Activated CD4-positive, alpha-beta memory T cell treated with anti-CD3 and anti-CD28 coated beads, Interleukin-2, amount 10 ng/mL, durations not matched to agents 7 days and 5 days (primary cell): ENCODE results near the gene TEF. TPM values are rescaled to one million over a fixed set of nuclear protein-coding genes. Genes with fewer than 3 reads are reported as not detected.
"Not testable (repeated sequence)": the region's sequence is repeated elsewhere in the genome, so short reads cannot be mapped to it uniquely, and the experiment has no call there.

Source experiments
- CTCF ChIA-PET: fragments of 350-600 bp; sonication (Branson Sonifier 250); formaldehyde crosslinking; loops from one replicate; lab custom pipeline; 2021; ENCODE audit warnings: antibody characterized with exemption, inconsistent platforms; lab: Charles Lee
- POLR2A ChIA-PET: fragments of 350-600 bp; sonication (Branson Sonifier 250); formaldehyde crosslinking; loops from one replicate; lab custom pipeline; 2021; ENCODE audit warnings: antibody characterized with exemption; lab: Charles Lee
- DNase-seq: peaks from one replicate; pipeline ENCODE4 v3.0.0-alpha.2; 2020
- H3K27ac Mint-ChIP-seq: one replicate; pipeline ENCODE4 v1.8.0; 2021; ENCODE audit warnings: mild to moderate bottlenecking, mixed read lengths
- H3K27me3 Mint-ChIP-seq: one replicate; pipeline ENCODE4 v1.8.0; 2021; ENCODE audit warnings: mixed read lengths
- H3K36me3 Mint-ChIP-seq: one replicate; pipeline ENCODE4 v1.8.0; 2021; ENCODE audit warnings: low read depth, mixed read lengths
- H3K4me1 Mint-ChIP-seq: one replicate; pipeline ENCODE4 v1.8.0; 2021; ENCODE audit warnings: mixed read lengths
- H3K4me3 Mint-ChIP-seq: one replicate; pipeline ENCODE4 v1.8.0; 2021; ENCODE audit warnings: mild to moderate bottlenecking, mixed read lengths
- H3K9me3 Mint-ChIP-seq: one replicate; pipeline ENCODE4 v1.8.0; 2021; ENCODE audit warnings: mixed read lengths
- total RNA-seq, 2 experiments: library from RNA; stranded (reverse); gene quantifications; one replicate each; pipeline ENCODE4 v1.2.3, GENCODE V29; 2021

TEF gene
- total RNA-seq, 2 experiments from 2014 or later = 2.3 to 3.3 TPM

DNA sequence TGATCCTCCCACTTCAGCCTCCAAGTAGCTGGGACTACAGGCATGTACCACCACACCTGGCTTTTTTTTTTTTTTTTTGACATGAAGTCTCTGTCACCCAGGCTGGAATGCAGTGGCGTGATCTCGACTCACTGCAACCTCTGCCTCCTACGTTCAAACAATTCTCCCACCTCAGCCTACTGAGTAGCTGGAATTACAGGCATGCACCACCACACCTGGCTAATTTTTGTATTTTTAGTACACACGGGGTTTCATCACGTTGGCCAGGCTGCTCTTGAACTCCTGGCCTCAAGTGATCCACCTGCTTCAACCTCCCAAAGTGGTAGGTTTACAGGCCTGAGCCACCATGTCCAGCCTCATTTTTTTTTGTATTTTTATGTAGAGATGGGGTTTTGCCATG is 58.8 kb downstream of the TEF start:
- CTCF ChIA-PET = interaction anchor here (0.5 kb wide), 1 partner anchor 11 kb away, joined by 3 read pairs; no protein-coding TSS in a partner anchor
- H3K4me3 Mint-ChIP-seq, DNase-seq, H3K27me3 Mint-ChIP-seq, H3K9me3 Mint-ChIP-seq, POLR2A ChIA-PET, H3K27ac Mint-ChIP-seq: not testable (repeated sequence)
- Mint-ChIP-seq H3K36me3 (peaks cover 49% of the 10 kb centered on the region), H3K4me1 (peaks cover 28% of the 10 kb centered on the region)

DNA sequence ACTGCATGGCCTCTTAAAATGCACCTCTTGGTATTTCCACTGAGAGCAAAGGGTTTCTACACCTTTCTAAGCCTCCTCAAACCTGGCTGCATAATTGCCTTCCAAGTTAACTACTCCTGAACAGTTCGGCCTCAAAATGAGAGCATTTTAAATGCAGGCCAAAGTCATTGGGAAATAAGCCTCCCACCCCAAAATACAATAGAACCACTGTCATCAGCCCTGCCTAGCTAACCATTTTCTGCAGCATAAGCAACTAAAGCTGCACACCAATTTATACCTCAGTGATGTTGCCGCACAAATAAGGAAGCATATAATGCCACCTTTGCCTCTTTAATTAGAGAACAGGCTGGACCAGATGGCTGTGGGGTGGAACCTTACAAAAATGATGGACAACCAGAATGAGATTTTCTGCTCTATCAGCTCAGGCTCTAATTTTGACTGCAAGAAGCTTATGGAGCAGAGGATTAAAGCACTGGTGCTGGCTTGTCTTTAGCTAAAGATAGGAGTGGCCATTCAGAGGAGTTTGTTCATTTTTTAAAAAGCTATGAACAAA is 60.6 kb downstream of the TEF start:
- peaks cover 28% of the 10 kb centered on the region for H3K4me1 Mint-ChIP-seq
- H3K4me3 Mint-ChIP-seq = no peak overlapping the region
- ChIA-PET CTCF (interaction anchor here (0.9 to 2.2 kb wide), 4 partner anchors 16 to 225 kb away, joined by 3 to 7 read pairs (median 3); no protein-coding TSS in a partner anchor), POLR2A (interaction anchor here (0.8 to 2.7 kb wide), 2 partner anchors 16 to 26 kb away, joined by 4 to 19 read pairs; partner anchors contain the start of genes ACO2 and PHF5A)
- H3K27ac Mint-ChIP-seq = no peak overlapping the region
- H3K27me3 Mint-ChIP-seq = no peaks in the 10 kb centered on the region
- H3K36me3 Mint-ChIP-seq = peaks cover 35% of the 10 kb centered on the region
- DNase-seq = no peak
- H3K9me3 Mint-ChIP-seq = no peaks in the 10 kb centered on the region

DNA sequence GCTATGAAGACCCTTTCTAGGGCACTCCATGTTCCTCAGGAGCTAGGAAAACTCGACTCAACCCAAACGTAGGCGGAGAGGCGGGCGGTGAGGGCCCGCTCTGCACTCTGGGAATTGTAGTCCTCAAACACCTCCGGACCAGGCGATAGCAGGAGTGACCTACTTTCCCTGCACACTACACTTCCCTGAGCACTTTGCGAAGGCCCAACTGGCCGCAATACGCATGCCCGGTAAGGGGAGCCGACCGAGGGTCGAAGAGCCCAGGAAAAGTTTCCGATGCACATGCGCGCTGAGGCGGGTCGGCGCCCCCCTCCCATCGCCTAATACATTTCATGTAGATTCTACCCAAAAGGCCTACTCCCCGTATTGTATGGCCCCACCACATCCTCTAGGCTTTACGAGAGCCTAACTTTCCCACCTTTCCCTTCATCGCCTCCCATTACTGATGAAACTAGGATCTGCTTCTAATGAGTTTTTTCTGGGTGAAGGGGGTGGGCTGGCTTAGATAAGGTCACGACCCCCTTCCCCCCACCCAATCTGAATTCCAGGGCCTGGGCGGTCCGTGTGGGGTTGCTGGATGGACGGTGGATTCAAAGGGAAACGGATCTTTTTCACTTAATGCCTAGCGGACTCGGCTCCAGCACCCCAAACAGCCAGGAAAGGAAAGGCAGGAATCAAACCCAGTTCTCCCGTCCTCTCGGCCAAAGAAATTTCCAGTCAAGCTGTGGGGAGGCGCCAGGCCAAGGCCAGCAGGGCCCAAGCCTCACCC is 62.8 kb downstream of the TEF start:
- Mint-ChIP-seq H3K4me3 (peak overlapping the region; percentile 95), H3K4me1 (peaks cover 34% of the 10 kb centered on the region), H3K27me3 (no peaks in the 10 kb centered on the region), H3K36me3 (peaks cover 33% of the 10 kb centered on the region), H3K9me3 (no peaks in the 10 kb centered on the region), H3K27ac (peak overlapping the region; percentile 93)
- POLR2A ChIA-PET = interaction anchor here (0.6 to 5.0 kb wide), 19 partner anchors 8 to 493 kb away, joined by 3 to 136 read pairs (median 13); partner anchors contain the start of genes ACO2, DESI1, PHF5A and PMM1
- CTCF ChIA-PET = interaction anchor here (1.3 to 3.0 kb wide), 3 partner anchors 24 to 73 kb away, joined by 4 to 11 read pairs (median 8); partner anchors contain the start of genes ACO2 and PHF5A
- DNase-seq = peak; percentile 86

DNA sequence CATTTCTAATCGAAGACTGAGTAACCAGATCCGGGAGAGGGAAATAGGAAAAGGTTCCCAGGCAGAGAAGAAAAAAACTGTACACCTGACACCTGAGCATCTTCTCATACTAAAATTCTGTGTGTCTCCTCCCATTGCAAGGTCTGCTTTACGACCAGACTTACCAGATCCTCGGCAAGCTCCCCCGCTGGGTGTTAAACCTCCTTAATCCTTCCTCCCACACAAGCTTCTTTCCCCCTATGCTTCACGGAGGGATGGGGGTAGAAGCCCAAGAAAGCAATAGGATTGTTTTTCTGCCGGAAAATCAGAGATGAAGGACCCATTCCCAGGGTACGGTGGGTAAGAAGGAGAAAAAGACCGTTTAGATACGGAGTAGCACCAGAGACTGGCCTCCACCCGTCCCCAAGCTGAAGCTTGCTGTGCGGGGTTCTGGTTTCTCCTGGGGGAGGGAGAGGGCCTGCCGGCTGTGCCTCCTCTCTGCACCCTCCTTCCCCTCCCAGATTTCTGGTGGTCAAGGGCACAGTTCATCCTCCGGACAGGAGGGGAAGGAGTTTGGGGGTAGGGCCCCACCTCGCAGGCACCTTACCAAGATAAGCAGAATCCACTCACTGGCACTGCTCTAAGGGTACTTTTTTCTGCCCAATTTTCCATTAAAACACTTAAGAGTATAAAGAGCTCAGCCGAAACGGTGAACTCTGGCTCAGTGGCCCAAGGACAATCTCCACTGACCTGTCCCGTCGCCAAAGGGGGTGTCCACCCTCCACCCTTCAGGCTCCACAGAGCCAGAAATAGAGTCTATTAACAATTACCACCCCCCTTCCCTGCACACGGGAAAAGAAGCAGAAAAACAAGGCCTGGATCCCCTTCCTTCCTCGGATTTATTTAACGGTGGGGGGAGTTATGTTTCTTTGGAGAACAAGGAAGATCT is 63.7 kb downstream of the TEF start:
- ChIA-PET POLR2A (interaction anchor here (0.6 to 5.0 kb wide), 28 partner anchors 9 to 1420 kb away, joined by 3 to 136 read pairs (median 6); partner anchors contain the start of genes ACO2, DESI1, PHF5A and PMM1), CTCF (interaction anchor here (1.3 to 3.0 kb wide), 3 partner anchors 23 to 72 kb away, joined by 4 to 11 read pairs (median 8); partner anchors contain the start of genes ACO2 and PHF5A)
- peaks cover 33% of the 10 kb centered on the region for H3K36me3 Mint-ChIP-seq
- H3K4me1 Mint-ChIP-seq = peaks cover 34% of the 10 kb centered on the region
- H3K4me3 Mint-ChIP-seq = peak overlapping the region; percentile 95
- H3K9me3 Mint-ChIP-seq = no peaks in the 10 kb centered on the region
- H3K27ac Mint-ChIP-seq = peak overlapping the region; percentile 93
- DNase-seq = peak; percentile 37
- H3K27me3 Mint-ChIP-seq = no peaks in the 10 kb centered on the region

DNA sequence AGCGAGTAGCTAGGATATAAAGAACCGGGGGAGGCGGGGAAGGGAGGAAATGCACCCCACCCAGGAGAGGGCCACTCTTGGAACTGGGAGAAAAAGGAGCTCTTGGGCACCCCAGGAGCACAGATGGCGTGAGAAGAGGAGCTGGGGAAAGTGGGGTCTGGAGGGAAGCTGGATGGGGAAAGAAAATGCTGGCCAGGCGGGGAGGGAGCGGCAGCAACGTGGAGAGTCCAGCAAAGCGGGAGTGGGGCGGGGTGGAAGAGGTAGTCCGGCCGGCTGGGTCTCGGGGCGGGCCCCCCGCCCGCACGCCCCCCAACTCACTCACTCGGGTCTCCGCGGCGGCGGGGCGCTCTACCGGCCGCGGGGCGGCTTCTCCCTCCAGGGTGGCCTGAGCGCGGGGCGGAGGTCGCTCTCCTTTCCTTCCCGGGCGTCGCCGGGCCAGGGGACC is 64.3 kb downstream of the TEF start:
- ChIA-PET POLR2A (interaction anchor here (0.6 to 5.0 kb wide), 34 partner anchors 9 to 1421 kb away, joined by 3 to 136 read pairs (median 6); partner anchors contain the start of genes ACO2, DESI1, PHF5A and PMM1), CTCF (interaction anchor here (0.5 to 3.0 kb wide), 6 partner anchors 10 to 918 kb away, joined by 3 to 11 read pairs (median 4); partner anchors contain the start of genes ACO2 and PHF5A)
- Mint-ChIP-seq H3K36me3 (peaks cover 33% of the 10 kb centered on the region), H3K27me3 (no peaks in the 10 kb centered on the region), H3K9me3 (no peaks in the 10 kb centered on the region), H3K4me1 (peaks cover 34% of the 10 kb centered on the region), H3K4me3 (peak overlapping the region; percentile 95), H3K27ac (peak overlapping the region; percentile 93)
- no peak for DNase-seq

DNA sequence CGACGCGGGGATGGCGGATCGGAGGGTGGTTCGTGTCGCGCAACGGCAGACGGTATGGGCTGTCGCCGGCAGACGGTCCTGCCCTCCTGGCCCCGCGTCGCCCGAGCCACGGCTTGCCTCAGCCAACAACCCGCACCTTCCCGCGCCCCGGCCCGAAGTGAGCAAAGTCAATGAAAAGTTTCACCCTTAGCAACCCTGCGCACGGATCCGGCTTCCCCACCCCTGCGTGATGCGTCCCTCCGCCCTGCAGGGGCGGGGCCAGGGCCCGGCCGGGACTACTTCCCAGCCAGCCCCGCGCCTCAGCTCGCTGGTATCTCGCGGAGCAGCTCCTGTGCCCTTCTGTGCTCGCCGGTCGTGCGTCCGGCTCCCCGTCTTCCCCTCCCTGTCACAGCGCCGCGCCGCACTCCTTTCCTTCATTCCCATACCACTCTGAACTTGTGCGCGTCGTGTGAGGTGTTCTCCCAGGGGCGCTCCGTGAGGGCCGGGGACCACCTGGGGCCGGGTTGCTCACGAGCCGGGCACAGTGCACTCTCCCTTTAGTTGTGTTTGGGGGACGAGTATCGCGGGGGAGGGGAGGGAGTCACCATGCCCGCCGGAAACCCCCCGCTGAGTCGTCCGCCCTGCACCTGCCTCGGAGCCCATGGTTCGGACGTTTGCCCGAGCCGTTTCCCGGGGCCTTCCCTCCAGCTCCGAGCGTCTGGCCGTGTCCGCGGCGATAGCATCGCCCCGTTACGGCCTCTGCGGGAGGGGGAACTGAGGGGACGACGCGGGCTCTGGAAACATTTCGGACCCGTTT is 65.1 kb downstream of the TEF start, which contains the start of gene TOB2:
TSS of gene TOB2 (minus strand) at position 163 of the 796 bp plus-strand sequence. CDS start 9,456 bp downstream, outside the sequence.
- peaks cover 33% of the 10 kb centered on the region for H3K4me1 Mint-ChIP-seq
- H3K27me3 Mint-ChIP-seq = no peaks in the 10 kb centered on the region
- H3K4me3 Mint-ChIP-seq = peak within 1 kb of the TSS; percentile 95
- H3K27ac Mint-ChIP-seq = peak within 1 kb of the TSS; percentile 93
- DNase-seq = peak; percentile 95
- CTCF ChIA-PET = interaction anchor here (0.5 to 3.0 kb wide), 6 partner anchors 10 to 919 kb away, joined by 3 to 11 read pairs (median 3); partner anchors contain the start of genes ACO2, PHF5A and PMM1
- H3K9me3 Mint-ChIP-seq = no peaks in the 10 kb centered on the region
- POLR2A ChIA-PET = interaction anchor here (0.6 to 5.0 kb wide), 31 partner anchors 9 to 592 kb away, joined by 3 to 136 read pairs (median 7); partner anchors contain the start of genes ACO2, DESI1, PHF5A and PMM1
- peaks cover 31% of the 10 kb centered on the region for H3K36me3 Mint-ChIP-seq

DNA sequence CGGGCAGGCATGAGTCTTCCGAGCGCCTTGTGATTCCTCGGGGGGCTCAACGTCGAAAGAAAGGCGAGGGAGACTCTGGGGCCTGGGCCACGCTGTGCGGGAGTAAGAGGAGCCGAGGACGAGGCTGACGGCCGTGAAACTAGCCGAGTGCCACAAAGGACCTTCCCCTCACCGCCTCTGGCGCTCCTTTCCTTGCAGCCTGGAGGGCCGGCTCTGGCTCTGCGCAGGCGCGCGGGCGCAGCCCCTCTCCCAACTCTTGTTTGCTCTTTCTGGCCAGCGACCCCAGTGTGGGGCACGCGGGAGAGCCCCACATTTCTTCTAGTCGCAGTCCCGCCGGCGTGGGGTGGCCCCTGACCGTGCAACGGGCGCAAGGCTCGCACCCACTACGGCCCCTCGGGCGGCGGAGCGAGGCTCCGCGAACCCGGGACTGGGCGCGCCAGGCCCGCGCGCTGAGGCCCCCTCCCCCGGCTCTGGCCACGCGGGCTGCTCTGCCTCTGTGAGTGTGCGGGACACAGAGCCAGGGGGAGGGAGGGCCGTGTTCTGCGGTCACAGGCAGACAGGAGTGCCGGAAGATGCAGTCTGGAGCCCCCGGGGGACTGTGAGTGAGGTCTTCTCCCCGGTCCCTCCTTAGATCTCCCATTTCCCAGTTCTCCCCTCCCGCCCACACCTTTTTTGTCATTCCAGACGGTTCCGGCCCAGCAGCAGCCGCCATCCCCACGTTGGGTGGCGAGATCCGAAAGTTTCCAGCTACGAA is 65.9 kb downstream of the TEF start:
- Mint-ChIP-seq H3K4me1 (peaks cover 27% of the 10 kb centered on the region), H3K9me3 (no peaks in the 10 kb centered on the region), H3K27me3 (no peaks in the 10 kb centered on the region), H3K36me3 (peaks cover 27% of the 10 kb centered on the region), H3K27ac (peak overlapping the region; percentile 93), H3K4me3 (peak overlapping the region; percentile 95)
- POLR2A ChIA-PET = interaction anchor here (0.8 to 5.0 kb wide), 31 partner anchors 8 to 496 kb away, joined by 3 to 136 read pairs (median 9); partner anchors contain the start of genes ACO2, DESI1, PHF5A and PMM1
- CTCF ChIA-PET = interaction anchor here (0.6 to 3.0 kb wide), 7 partner anchors 17 to 142 kb away, joined by 3 to 13 read pairs (median 5); partner anchors contain the start of genes ACO2, PHF5A and PMM1
- peak; percentile 68 for DNase-seq

DNA sequence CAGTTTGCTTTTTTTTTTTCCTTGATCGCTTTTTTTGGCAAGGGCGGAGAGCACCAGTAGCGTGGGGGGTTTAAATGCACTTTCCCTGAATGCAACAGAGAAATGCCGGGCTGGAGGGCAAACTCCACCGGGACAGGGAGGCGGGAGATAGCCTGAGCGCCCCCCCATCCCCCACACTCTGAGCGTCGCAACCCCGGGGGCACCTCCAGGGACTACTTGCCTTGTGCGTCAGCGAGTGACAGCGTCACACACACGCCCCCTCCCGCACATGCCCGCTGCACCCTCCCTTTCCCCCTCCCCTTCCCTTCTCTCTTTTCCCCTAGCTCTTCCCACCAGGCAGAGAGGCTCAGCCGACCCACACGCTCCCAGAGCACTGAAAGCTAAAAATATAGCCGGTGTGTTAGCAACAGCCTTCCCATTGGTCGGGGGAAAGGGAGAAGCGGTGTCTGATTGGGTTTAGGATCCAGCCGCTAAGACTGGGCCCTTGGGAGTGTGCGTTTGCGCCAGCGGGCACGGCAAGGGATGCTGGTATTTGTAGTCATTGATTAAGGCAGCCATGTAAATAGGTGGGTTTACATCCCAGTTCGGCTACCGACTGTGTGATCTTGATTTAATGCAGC is 66.6 kb downstream of the TEF start:
- POLR2A ChIA-PET = interaction anchor here (0.7 to 5.0 kb wide), 21 partner anchors 8 to 172 kb away, joined by 3 to 86 read pairs (median 4); partner anchors contain the start of genes ACO2, DESI1, PHF5A and PMM1
- peak overlapping the region; percentile 95 for H3K4me3 Mint-ChIP-seq
- CTCF ChIA-PET = interaction anchor here (1.3 to 1.8 kb wide), 4 partner anchors 16 to 79 kb away, joined by 3 to 13 read pairs (median 4); no protein-coding TSS in a partner anchor
- H3K27me3 Mint-ChIP-seq = no peaks in the 10 kb centered on the region
- DNase-seq = peak; percentile 94
- peak overlapping the region; percentile 93 for H3K27ac Mint-ChIP-seq
- peaks cover 22% of the 10 kb centered on the region for H3K4me1 Mint-ChIP-seq
- peaks cover 22% of the 10 kb centered on the region for H3K36me3 Mint-ChIP-seq
- H3K9me3 Mint-ChIP-seq = no peaks in the 10 kb centered on the region
